GM23338 (cell line): ENCODE results near the gene PNLIPRP3.

Source experiments
- CTCF ChIP-seq, 2 experiments: fragments of 200-600 bp in 1 of 2; sonication (generic) in 1 of 2; conservative IDR thresholded peaks; 2 replicates each; pipeline versions ENCODE4 v1.5.1 to v1.6.1; 2016 to 2017; ENCODE audit warnings: antibody characterized with exemption in 2 of 2, low read depth in 2 of 2, mild to moderate bottlenecking in 2 of 2, moderate library complexity in 1 of 2
- EZH2phosphoT487 ChIP-seq: fragments of 200-600 bp; sonication (generic); IDR thresholded peaks from one replicate; pipeline ENCODE4 v1.8.1; 2018; ENCODE audit warnings: antibody characterized with exemption; ENCODE audit not compliant: unreplicated experiment

- TF ChIP-seq CTCF (conservative IDR thresholded peaks at IDR 0.05; ENCODE audit: low read depth in 2 of 2) (no peak), EZH2phosphoT487 (no peak)
These were observed 2.6 kb downstream of the PNLIPRP3 start for GRCh38 chr10:116430288-116430687.
